ENCODE measurements around the gene NUP62. TPM values are rescaled to one million over a fixed set of nuclear protein-coding genes. Genes with fewer than 3 reads are reported as not detected.

NUP62 gene
- total and polyA plus RNA-seq, 10 donors, result 17.3 to 60.9 (median 46.1) TPM

GRCh38 chr19:49924004-49924880 lies 5.1 kb downstream of the NUP62 start:
- intact Hi-C loops (cut with DNase I; ENCODE audit: low total_unique reads), result no loop called here
- WGBS, 5 donors, result 80 to 86% (median 83%) methylated on average over 22 to 25 of the region's 25 CpGs

GRCh38 chr19:49923055-49924003 lies 6.0 kb downstream of the NUP62 start:
- Histone ChIP-seq H3K4me3 (no peak overlapping the region), H3K36me3 (peaks cover 0 to 97% (median 43%) of the 10 kb centered on the region in 6 donors), H3K27ac (peak overlapping the region in 3 of 8 donors; percentile 15 to 60 (median 23)), H3K9me3 (no peaks in the 10 kb centered on the region), H3K27me3 (replicated peaks in 1 of 7) (no peaks in the 10 kb centered on the region), H3K4me1 (peaks cover 13 to 89% (median 50%) of the 10 kb centered on the region in 6 donors)
- TF ChIP-seq CTCF (IDR thresholded peaks at IDR 0.05 in 8 of 11, conservative IDR thresholded peaks at IDR 0.05 in 3 of 11) (no peak), POLR2AphosphoS5 (IDR thresholded peaks at IDR 0.05) (peak in 2 of 3 donors; percentile 18 to 51), POLR2A (IDR thresholded peaks at IDR 0.05) (no peak)
- WGBS, 5 donors, result 82 to 92% (median 84%) methylated on average over 31 of the region's 31 CpGs
- intact Hi-C loops (cut with DNase I; ENCODE audit: low total_unique reads), result no loop called here
- DNase-seq, result no peak

More at GRCh38 chr19:49924004-49924880, 5.1 kb downstream of the NUP62 start:
- Histone ChIP-seq H3K27ac (peak overlapping the region in 3 of 8 donors; percentile 15 to 60 (median 23)), H3K4me3 (no peak overlapping the region), H3K27me3 (replicated peaks in 1 of 7) (no peaks in the 10 kb centered on the region), H3K36me3 (peaks cover 0 to 87% (median 41%) of the 10 kb centered on the region in 6 donors), H3K9me3 (no peaks in the 10 kb centered on the region), H3K4me1 (peaks cover 16 to 89% (median 55%) of the 10 kb centered on the region in 6 donors)
- TF ChIP-seq POLR2A (IDR thresholded peaks at IDR 0.05) (no peak), POLR2AphosphoS5 (IDR thresholded peaks at IDR 0.05) (no peak), CTCF (IDR thresholded peaks at IDR 0.05 in 8 of 11, conservative IDR thresholded peaks at IDR 0.05 in 3 of 11) (no peak)
- no peak for DNase-seq

- TF ChIP-seq POLR2A (IDR thresholded peaks at IDR 0.05), result no peak
- TF ChIP-seq POLR2AphosphoS5 (IDR thresholded peaks at IDR 0.05), result peak in 1 of 3 donors; percentile 16
- 79 to 87% (median 82%) methylated on average over 22 of the region's 22 CpGs for WGBS, 5 donors
- Histone ChIP-seq H3K9me3 (no peaks in the 10 kb centered on the region), H3K36me3 (peaks cover 0 to 100% (median 51%) of the 10 kb centered on the region in 6 donors), H3K27ac (no peak overlapping the region), H3K27me3 (replicated peaks in 1 of 7) (no peaks in the 10 kb centered on the region), H3K4me1 (peaks cover 2 to 89% (median 47%) of the 10 kb centered on the region in 6 donors), H3K4me3 (no peak overlapping the region)
- no peak for DNase-seq
- intact Hi-C loops (cut with DNase I; ENCODE audit: low total_unique reads), result no loop called here
These were observed 7.2 kb downstream of the NUP62 start for GRCh38 chr19:49921871-49922795.

Measured in spleen (tissue), 11 donors.